Measurements from ENCODE around the gene EFNA5. TPM values are rescaled to one million over a fixed set of nuclear protein-coding genes. Genes with fewer than 3 reads are reported as not detected.
A peak's percentile ranks its signal among the peaks of the same experiment; 100 is the strongest.

The EFNA5 gene
- total RNA-seq, 1 experiment from 2014 or later = 4.0 TPM

- DNase-seq (ENCODE audit: low read depth) = peak; percentile 76
Measured at GRCh38 chr5:107571621-107572536, 98.9 kb downstream of the EFNA5 start.

GRCh38 chr5:107570805-107571531, 99.8 kb downstream of the EFNA5 start:
- no peak for DNase-seq (ENCODE audit: low read depth)

GRCh38 chr5:107570181-107570580, 100.6 kb downstream of the EFNA5 start:
- DNase-seq (ENCODE audit: low read depth) = no peak

- DNase-seq (ENCODE audit: low read depth) = no peak
Measured at GRCh38 chr5:107567901-107568671, 102.7 kb downstream of the EFNA5 start.

GRCh38 chr5:107566986-107567385, 103.8 kb downstream of the EFNA5 start:
- no peak for DNase-seq (ENCODE audit: low read depth)

GRCh38 chr5:107565791-107566767, 104.7 kb downstream of the EFNA5 start:
- DNase-seq (ENCODE audit: low read depth) = no peak

GRCh38 chr5:107564931-107565372, 105.8 kb downstream of the EFNA5 start:
- peak; percentile 35 for DNase-seq (ENCODE audit: low read depth)

GRCh38 chr5:107563959-107564544, 106.7 kb downstream of the EFNA5 start:
- no peak for DNase-seq (ENCODE audit: low read depth)

GRCh38 chr5:107560377-107560776, 110.4 kb downstream of the EFNA5 start:
- DNase-seq (ENCODE audit: low read depth) = no peak

- DNase-seq (ENCODE audit: low read depth) = no peak
Measured at GRCh38 chr5:107558823-107559375, 111.8 kb downstream of the EFNA5 start.

GRCh38 chr5:107557051-107557658, 113.6 kb downstream of the EFNA5 start:
- no peak for DNase-seq (ENCODE audit: low read depth)

- DNase-seq (ENCODE audit: low read depth) = no peak
Measured at GRCh38 chr5:107556575-107556974, 114.2 kb downstream of the EFNA5 start.

- DNase-seq (ENCODE audit: low read depth) = peak; percentile 24
Measured at GRCh38 chr5:107555425-107556090, 115.2 kb downstream of the EFNA5 start.

- no peak for DNase-seq (ENCODE audit: low read depth)
Measured at GRCh38 chr5:107554776-107555424, 115.8 kb downstream of the EFNA5 start.

- no peak for DNase-seq (ENCODE audit: low read depth)
Measured at GRCh38 chr5:107553117-107553555, 117.6 kb downstream of the EFNA5 start.

GRCh38 chr5:107551088-107551487, 119.6 kb downstream of the EFNA5 start:
- DNase-seq (ENCODE audit: low read depth) = no peak

- no peak for DNase-seq (ENCODE audit: low read depth)
Measured at GRCh38 chr5:107549567-107549966, 121.2 kb downstream of the EFNA5 start.

- no peak for DNase-seq (ENCODE audit: low read depth)
Measured at GRCh38 chr5:107548477-107548876, 122.3 kb downstream of the EFNA5 start.
